Measurements from ENCODE around the gene ECSIT. TPM values are rescaled to one million over a fixed set of nuclear protein-coding genes. Genes with fewer than 3 reads are reported as not detected.

The ECSIT gene
- total and polyA plus RNA-seq, 10 donors: 30.2 to 55.1 (median 36.3) TPM

GRCh38 chr19:11563532-11563931, 34.6 kb upstream of the ECSIT start:
- Histone ChIP-seq H3K27ac (peak overlapping the region in 5 of 8 donors; percentile 15 to 59 (median 27)), H3K27me3 (replicated peaks in 1 of 7) (no peaks in the 10 kb centered on the region), H3K4me1 (peaks cover 14 to 87% (median 31%) of the 10 kb centered on the region in 6 donors), H3K36me3 (no peaks in the 10 kb centered on the region), H3K9me3 (no peaks in the 10 kb centered on the region), H3K4me3 (no peak overlapping the region)
- intact Hi-C loops (cut with DNase I; ENCODE audit: low total_unique reads): no loop called here
- 72 to 84% (median 75%) methylated on average over 8 of the region's 8 CpGs for WGBS, 5 donors
- no peak for DNase-seq
- TF ChIP-seq POLR2AphosphoS5 (IDR thresholded peaks at IDR 0.05): no peak
- TF ChIP-seq POLR2A (IDR thresholded peaks at IDR 0.05): no peak
- TF ChIP-seq CTCF (IDR thresholded peaks at IDR 0.05 in 8 of 11, conservative IDR thresholded peaks at IDR 0.05 in 3 of 11): no peak

- H3K36me3 ChIP-seq: peaks cover 0 to 18% (median under 1%) of the 10 kb centered on the region in 6 donors
- peak overlapping the region in 6 of 8 donors; percentile 32 to 93 (median 86) for H3K27ac ChIP-seq
- no peak for TF ChIP-seq POLR2AphosphoS5 (IDR thresholded peaks at IDR 0.05)
- peak; percentile 61 to 88 (median 81) for TF ChIP-seq CTCF (IDR thresholded peaks at IDR 0.05 in 8 of 11, conservative IDR thresholded peaks at IDR 0.05 in 3 of 11)
- DNase-seq: no peak
- intact Hi-C loops (cut with DNase I; ENCODE audit: low total_unique reads): no loop called here
- H3K4me3 ChIP-seq: peak overlapping the region in 4 of 8 donors; percentile 81 to 95 (median 90)
- H3K4me1 ChIP-seq: peaks cover 25 to 93% (median 45%) of the 10 kb centered on the region in 6 donors
- no peaks in the 10 kb centered on the region for H3K27me3 ChIP-seq (replicated peaks in 1 of 7)
- no peaks in the 10 kb centered on the region for H3K9me3 ChIP-seq
- WGBS, 5 donors: 7 to 11% (median 8%) methylated on average over 9 of the region's 9 CpGs
Measured at GRCh38 chr19:11560404-11561051, 31.6 kb upstream of the ECSIT start.

- TF ChIP-seq POLR2AphosphoS5 (IDR thresholded peaks at IDR 0.05): peak; percentile 92 to 98 (median 97)
- peak in 2 of 11 experiments; percentile 3 to 10 for TF ChIP-seq CTCF (IDR thresholded peaks at IDR 0.05 in 8 of 11, conservative IDR thresholded peaks at IDR 0.05 in 3 of 11)
- peak in 2 of 3 donors; percentile 13 to 65 for TF ChIP-seq POLR2A (IDR thresholded peaks at IDR 0.05)
- Histone ChIP-seq H3K4me3 (peak within 1 kb of the TSS; percentile 81 to 100 (median 87)), H3K27me3 (replicated peaks in 1 of 7) (no peaks in the 10 kb centered on the region), H3K27ac (peak within 1 kb of the TSS; percentile 74 to 93 (median 86)), H3K9me3 (no peaks in the 10 kb centered on the region), H3K36me3 (peaks cover 0 to 31% (median 11%) of the 10 kb centered on the region in 6 donors), H3K4me1 (peaks cover 25 to 91% (median 44%) of the 10 kb centered on the region in 6 donors)
- peak; percentile 99 for DNase-seq
- WGBS, 5 donors: 2 to 4% (median 3%) methylated on average over 32 to 57 of the region's 57 CpGs
- intact Hi-C loops (cut with DNase I; ENCODE audit: low total_unique reads): no loop called here
Measured at GRCh38 chr19:11558881-11559828, 30.2 kb upstream of the ECSIT start, which contains the start of gene ELOF1. ELOF1 (minus strand) TSS chr19:11559230; CDS start chr19:11554347, 4,883 bp downstream.
